Stomach (tissue), 9 donors: ENCODE data around the gene PGLYRP2. TPM values are rescaled to one million over a fixed set of nuclear protein-coding genes. Genes with fewer than 3 reads are reported as not detected.

Experiments used
- DNase-seq, 2 donors: peaks; one replicate each; pipeline versions ENCODE4 v3.0.0 to v3.0.0-alpha.2; 2013 to 2019
- H3K27ac ChIP-seq, 5 donors: fragments of 200-600 bp in 4 of 5; sonication (generic) in 4 of 5; one replicate each; pipeline ENCODE4 v1.5.1; 2013 to 2019; ENCODE audit warnings: mild to moderate bottlenecking in 1 of 5, moderate library complexity in 1 of 5
- H3K27me3 ChIP-seq, 3 donors: fragments of 200-600 bp; sonication (generic); one replicate each; pipeline ENCODE4 v1.5.1; 2017 to 2019; ENCODE audit warnings: mixed run types in 1 of 3
- H3K36me3 ChIP-seq, 4 donors: fragments of 200-600 bp; sonication (generic); 1 replicate in 3 of 4; 2 replicates in 1 of 4; pipeline ENCODE4 v1.5.1; 2016 to 2019
- H3K4me1 ChIP-seq, 4 donors: fragments of 200-600 bp; sonication (generic); one replicate each; pipeline ENCODE4 v1.5.1; 2016 to 2019
- H3K4me3 ChIP-seq, 4 donors: fragments of 200-600 bp; sonication (generic) in 3 of 4; one replicate each; pipeline ENCODE4 v1.5.1; 2016 to 2019; ENCODE audit warnings: mild to moderate bottlenecking in 1 of 4
- H3K9me3 ChIP-seq, 4 donors: fragments of 200-600 bp; sonication (generic); one replicate each; pipeline ENCODE4 v1.5.1; 2016 to 2019
- EP300 ChIP-seq: sonication (generic); formaldehyde crosslinking; IDR thresholded peaks from one replicate; pipeline ENCODE4 v1.6.1; 2017; ENCODE audit warnings: antibody characterized with exemption
- POLR2A ChIP-seq, 4 donors: fragments of 450-650 bp; IDR thresholded peaks; one replicate each; pipeline ENCODE4 v1.6.1; 2016; ENCODE audit warnings: antibody characterized with exemption in 4 of 4, control low read depth in 2 of 4, mild to moderate bottlenecking in 1 of 4, moderate library complexity in 1 of 4
- POLR2AphosphoS5 ChIP-seq, 3 donors: sonication (generic); formaldehyde crosslinking; IDR thresholded peaks; one replicate each; pipeline ENCODE4 v1.6.1; 2016; ENCODE audit warnings: antibody characterized with exemption in 3 of 3
- whole genome bisulfite sequencing, 5 donors: extraction: QIAGEN DNeasy Blood & Tissue Kit in 3 of 5; methylation state at CpG; one replicate each; pipeline versions ENCODE4 v1.1.5 to v1.1.7; 2013 to 2018; 5-methylcytosine and 5-hydroxymethylcytosine counted together
- intact Hi-C: fragments of 100-400 bp; cut with DNase I; formaldehyde crosslinking; loops from one replicate; pipeline ENCODE4 v1.15.1; 2023; ENCODE audit warnings: low total_unique reads
- polyA plus RNA-seq, 3 donors: library from polyadenylated mRNA; stranded (reverse); fragments of 200-250 nt; gene quantifications; one replicate each; pipeline ENCODE4 v1.2.3, GENCODE V29; 2013
- total RNA-seq, 5 donors: library from RNA; depleted of rRNA; stranded (reverse); fragments of >200 nt; gene quantifications; one replicate each; pipeline versions ENCODE4 v1.1.0 to v1.2.3, GENCODE V29; 2014 to 2016
- TF ChIP-seq, protein P1 (sequence below), 7 experiments: fragments of 450-650 bp in 4 of 7; fragments of 200-600 bp in 3 of 7; sonication (generic) in 3 of 7; IDR thresholded peaks; one replicate each; pipeline ENCODE4 v1.5.1; 2016 to 2019; ENCODE audit warnings: antibody characterized with exemption in 7 of 7, control low read depth in 2 of 7, mild to moderate bottlenecking in 1 of 7
- donor health status: healthy with polysubstance abuse.
- donor health status: Bipolar disorder and iron deficiency.
- donor health status: healthy.

Gene PGLYRP2
- total and polyA plus RNA-seq, 8 donors, result not detected

DNA sequence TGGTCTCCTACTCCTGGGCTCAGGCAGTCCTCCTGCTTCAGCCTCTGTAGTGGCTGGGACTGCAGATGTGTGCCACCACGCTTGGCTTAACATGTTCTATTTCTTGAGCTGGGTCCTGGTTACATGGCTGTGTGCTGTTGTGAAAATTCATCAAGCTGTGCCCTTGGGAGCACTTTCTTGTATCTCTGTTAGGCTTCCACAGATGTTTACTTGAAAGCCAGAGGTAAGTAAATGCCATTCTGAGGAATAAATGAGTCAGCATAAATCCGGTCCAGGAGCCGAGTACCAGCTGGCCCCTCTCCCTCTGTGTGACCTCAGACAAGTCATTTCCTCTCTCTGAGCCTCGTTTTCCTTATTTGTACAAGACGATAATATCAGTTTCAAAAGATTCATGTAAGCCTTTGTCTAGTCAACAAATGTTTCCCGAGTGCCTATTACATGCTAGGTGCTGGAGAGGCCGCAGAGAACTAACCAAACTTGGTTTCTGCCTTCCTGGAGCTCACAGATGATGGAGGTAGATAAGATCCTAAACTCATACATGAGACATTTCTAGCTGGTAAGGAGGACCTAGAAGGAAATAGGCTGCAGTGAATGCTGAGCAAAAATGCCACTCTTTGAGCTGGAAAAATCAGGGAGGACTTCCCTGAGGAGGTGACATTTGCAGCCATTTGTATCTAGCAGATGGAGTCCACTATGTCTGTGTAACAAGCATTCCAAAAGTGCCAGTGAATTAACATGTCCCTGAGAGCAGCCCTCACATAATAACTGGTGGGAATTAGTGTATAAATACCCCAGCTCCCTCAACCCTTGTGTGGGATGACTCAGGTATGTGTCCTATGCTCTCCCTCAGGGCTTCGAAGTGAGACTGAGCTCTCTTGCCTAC, 12.2 kb downstream of the PGLYRP2 start:
- Histone ChIP-seq H3K9me3 (no peaks in the 10 kb centered on the region), H3K36me3 (no peaks in the 10 kb centered on the region), H3K27me3 (peaks cover 3 to 77% (median 32%) of the 10 kb centered on the region in 3 donors), H3K4me1 (peaks cover 0 to 31% (median 12%) of the 10 kb centered on the region in 4 donors), H3K27ac (peak overlapping the region in 2 of 5 donors; percentile 45 to 50), H3K4me3 (no peak overlapping the region)
- peak in 1 of 2 donors; percentile 23 for DNase-seq
- intact Hi-C loops, result no loop called here
- WGBS, 5 donors, result 27 to 39% (median 33%) methylated on average over 8 of the region's 8 CpGs
- TF ChIP-seq, protein P1, sequence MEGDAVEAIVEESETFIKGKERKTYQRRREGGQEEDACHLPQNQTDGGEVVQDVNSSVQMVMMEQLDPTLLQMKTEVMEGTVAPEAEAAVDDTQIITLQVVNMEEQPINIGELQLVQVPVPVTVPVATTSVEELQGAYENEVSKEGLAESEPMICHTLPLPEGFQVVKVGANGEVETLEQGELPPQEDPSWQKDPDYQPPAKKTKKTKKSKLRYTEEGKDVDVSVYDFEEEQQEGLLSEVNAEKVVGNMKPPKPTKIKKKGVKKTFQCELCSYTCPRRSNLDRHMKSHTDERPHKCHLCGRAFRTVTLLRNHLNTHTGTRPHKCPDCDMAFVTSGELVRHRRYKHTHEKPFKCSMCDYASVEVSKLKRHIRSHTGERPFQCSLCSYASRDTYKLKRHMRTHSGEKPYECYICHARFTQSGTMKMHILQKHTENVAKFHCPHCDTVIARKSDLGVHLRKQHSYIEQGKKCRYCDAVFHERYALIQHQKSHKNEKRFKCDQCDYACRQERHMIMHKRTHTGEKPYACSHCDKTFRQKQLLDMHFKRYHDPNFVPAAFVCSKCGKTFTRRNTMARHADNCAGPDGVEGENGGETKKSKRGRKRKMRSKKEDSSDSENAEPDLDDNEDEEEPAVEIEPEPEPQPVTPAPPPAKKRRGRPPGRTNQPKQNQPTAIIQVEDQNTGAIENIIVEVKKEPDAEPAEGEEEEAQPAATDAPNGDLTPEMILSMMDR (IDR thresholded peaks at IDR 0.05), result no peak
- TF ChIP-seq POLR2A (IDR thresholded peaks at IDR 0.05) (no peak), EP300 (no peak), POLR2AphosphoS5 (IDR thresholded peaks at IDR 0.05) (no peak)

DNA sequence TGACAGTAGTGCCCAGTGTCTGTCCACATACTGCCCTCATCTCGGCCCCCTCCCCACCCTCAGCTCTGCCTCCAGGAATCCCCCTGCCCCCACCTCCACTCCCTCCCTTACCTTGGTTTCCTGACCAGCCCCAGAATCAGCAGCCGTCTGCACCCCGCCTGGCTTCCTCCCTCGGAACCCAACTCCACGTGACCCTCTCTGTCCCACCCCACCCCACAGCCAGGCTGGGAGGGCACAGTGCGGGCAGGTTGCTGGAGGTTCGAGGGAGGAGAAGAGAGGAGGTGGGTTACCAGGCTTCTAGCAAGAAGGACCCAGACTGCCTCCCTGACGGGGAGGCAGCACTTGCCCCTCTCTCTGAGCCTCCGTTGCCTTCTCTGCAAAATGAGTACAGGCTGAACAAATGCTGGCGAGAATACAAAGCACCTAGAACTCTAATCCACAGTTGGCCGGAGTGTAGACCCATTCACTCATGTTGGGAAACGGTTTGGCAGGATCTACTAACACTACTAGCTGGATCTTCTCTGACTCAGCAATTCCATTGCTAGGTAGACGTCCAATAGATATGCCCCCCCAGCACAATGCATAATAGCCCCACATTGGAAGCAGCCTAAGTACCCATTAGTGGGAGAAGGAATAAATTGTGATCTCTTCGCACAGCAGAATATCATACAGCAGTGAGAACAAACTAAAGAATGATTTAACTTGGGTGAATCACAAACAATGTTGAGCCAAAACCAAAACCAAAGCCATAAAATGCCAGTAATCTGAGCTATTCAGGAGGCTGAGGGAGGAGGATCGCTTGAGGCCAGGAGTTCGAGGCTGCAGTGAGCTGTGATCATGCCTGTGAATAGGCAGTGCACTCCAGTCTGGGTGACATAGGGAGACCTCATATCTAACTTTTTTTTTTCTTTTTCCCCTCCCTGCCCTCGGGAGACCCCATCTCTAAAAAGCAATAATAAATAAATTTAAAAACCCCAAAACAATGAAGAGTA, 14.6 kb downstream of the PGLYRP2 start, which contains the start of gene RASAL3:
RASAL3 (minus strand) TSS at position 151 of the 992 bp plus-strand sequence. CDS start 186 bp downstream, outside the sequence.
- peak within 1 kb of the TSS; percentile 25 to 51 (median 42) for H3K4me3 ChIP-seq
- no peaks in the 10 kb centered on the region for H3K9me3 ChIP-seq
- DNase-seq, result peak in 1 of 2 donors; percentile 24
- peaks cover 3 to 60% (median 16%) of the 10 kb centered on the region in 3 donors for H3K27me3 ChIP-seq
- H3K36me3 ChIP-seq, result peaks cover 0 to 10% (median 0%) of the 10 kb centered on the region in 4 donors
- 26 to 32% (median 29%) methylated on average over 16 to 17 of the region's 17 CpGs for WGBS, 5 donors
- peak within 1 kb of the TSS; percentile 55 to 85 (median 70) for H3K27ac ChIP-seq
- intact Hi-C loops, result no loop called here
- no peak for TF ChIP-seq EP300
- TF ChIP-seq POLR2A (IDR thresholded peaks at IDR 0.05), result no peak
- TF ChIP-seq POLR2AphosphoS5 (IDR thresholded peaks at IDR 0.05), result no peak
- TF ChIP-seq, protein P1 (IDR thresholded peaks at IDR 0.05), result no peak
- peaks cover 0 to 27% (median 7%) of the 10 kb centered on the region in 4 donors for H3K4me1 ChIP-seq

DNA sequence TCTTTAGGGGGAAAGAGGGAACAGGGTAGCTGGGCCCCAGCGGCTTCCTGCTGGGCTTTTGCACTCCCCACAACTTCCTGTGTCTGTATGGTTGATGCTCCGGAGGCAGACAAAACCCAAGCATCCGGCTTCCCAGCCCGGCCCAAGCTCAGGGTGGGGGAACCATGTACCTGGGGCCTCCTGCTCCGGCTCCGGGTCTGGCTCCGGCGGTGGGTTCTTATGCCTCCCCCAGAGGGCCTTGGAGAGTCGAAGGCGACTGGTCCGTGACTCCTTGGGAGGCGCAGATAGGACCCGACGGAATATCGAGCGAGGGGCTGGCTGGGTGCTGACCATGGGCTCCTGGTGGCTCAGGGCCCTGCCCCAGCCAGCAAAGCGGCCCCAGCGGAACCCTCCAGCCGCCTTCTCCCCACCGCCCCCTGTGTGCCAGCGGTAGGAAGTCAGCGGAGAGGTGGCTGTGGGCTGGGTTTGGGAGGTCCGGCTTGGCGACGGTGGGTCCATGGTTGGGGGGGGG, 15.4 kb downstream of the PGLYRP2 start:
- WGBS, 5 donors, result 13 to 54% (median 42%) methylated on average over 7 to 25 of the region's 25 CpGs
- TF ChIP-seq POLR2A (IDR thresholded peaks at IDR 0.05) (no peak), EP300 (no peak), POLR2AphosphoS5 (IDR thresholded peaks at IDR 0.05) (peak in 2 of 3 donors; percentile 17 to 29)
- TF ChIP-seq, protein P1 (IDR thresholded peaks at IDR 0.05), result no peak
- Histone ChIP-seq H3K4me3 (peak overlapping the region; percentile 25 to 51 (median 42)), H3K36me3 (peaks cover 0 to 10% (median 0%) of the 10 kb centered on the region in 4 donors), H3K9me3 (no peaks in the 10 kb centered on the region), H3K4me1 (peaks cover 0 to 19% (median 0%) of the 10 kb centered on the region in 4 donors), H3K27me3 (peaks cover 3 to 52% (median 9%) of the 10 kb centered on the region in 3 donors), H3K27ac (peak overlapping the region; percentile 55 to 85 (median 70))
- intact Hi-C loops, result no loop called here
- DNase-seq, result peak; percentile 49 to 51
